A549 (cell line): ENCODE results near the gene DYNC2I2.

Experiments used
- BCL3 ChIP-seq: fragments of >200 bp; sonication (Bioruptor Twin); formaldehyde crosslinking; IDR thresholded peaks from 3 replicates; pipeline ENCODE4 v1.6.1; 2016
- CTCF ChIP-seq: fragments of >200 bp; sonication (Bioruptor Twin); formaldehyde crosslinking; IDR thresholded peaks from 3 replicates; pipeline ENCODE4 v1.5.1; 2016
- EP300 ChIP-seq, 2 experiments: fragments of >200 bp; sonication (Bioruptor Twin); formaldehyde crosslinking; IDR thresholded peaks; 2 replicates in 1 of 2; 3 replicates in 1 of 2; pipeline ENCODE4 v1.6.1; 2016 to 2017
- HDAC2 ChIP-seq: fragments of 200-600 bp; sonication (generic); IDR thresholded peaks from 2 replicates; pipeline ENCODE4 v1.6.1; 2016
- HOXA7 ChIP-seq: fragments of 250-450 bp; sonication (Bioruptor Pico); IDR thresholded peaks from 2 replicates; pipeline ENCODE4 v1.5.0; 2020; ENCODE audit warnings: mild to moderate bottlenecking, moderate library complexity
- MAFK ChIP-seq: fragments of 450-650 bp; IDR thresholded peaks from 2 replicates; pipeline ENCODE4 v1.6.1; 2014; ENCODE audit not compliant: partially characterized antibody
- MAX ChIP-seq: IDR thresholded peaks from 2 replicates; pipeline ENCODE4 v1.6.1; 2012
- POLR2A ChIP-seq: IDR thresholded peaks from 2 replicates; pipeline ENCODE4 v1.6.1; 2012; ENCODE audit warnings: mild to moderate bottlenecking, low read length
- RAD21 ChIP-seq, 2 experiments: fragments of >200 bp in 1 of 2; sonication (Bioruptor Twin) in 1 of 2; formaldehyde crosslinking in 1 of 2; IDR thresholded peaks in 1 of 2; conservative IDR thresholded peaks in 1 of 2; 2 replicates in 1 of 2; 3 replicates in 1 of 2; pipeline ENCODE4 v1.6.1; 2012 to 2018; ENCODE audit warnings: inconsistent platforms in 1 of 2
- RFX5 ChIP-seq: fragments of 450-650 bp; IDR thresholded peaks from 2 replicates; pipeline ENCODE4 v1.7.1; 2014; ENCODE audit warnings: antibody characterized with exemption, mild to moderate bottlenecking, moderate library complexity
- USF2 ChIP-seq: fragments of 450-650 bp; IDR thresholded peaks from 2 replicates; pipeline ENCODE4 v1.6.1; 2014; ENCODE audit warnings: antibody characterized with exemption

GRCh38 chr9:128633057-128633456, 23.6 kb downstream of the DYNC2I2 start:
- TF ChIP-seq CTCF (no peak), HDAC2 (no peak), MAX (no peak), RFX5 (no peak), USF2 (no peak), POLR2A (no peak), MAFK (no peak), EP300 (IDR thresholded peaks at IDR 0.05) (no peak), BCL3 (no peak), RAD21 (conservative IDR thresholded peaks at IDR 0.05 in 1 of 2, IDR thresholded peaks at IDR 0.05 in 1 of 2) (no peak), HOXA7 (CRISPR knock-in tag) (no peak)
